ENCODE measurements around the gene KSR2. TPM values are rescaled to one million over a fixed set of nuclear protein-coding genes. Genes with fewer than 3 reads are reported as not detected.

The KSR2 gene
- total and polyA plus RNA-seq, 9 donors, result under 0.01 to 0.14 (median 0.04) TPM; not detected in 3

GRCh38 chr12:117914686-117915085, 54.1 kb downstream of the KSR2 start:
- H3K27ac ChIP-seq (ENCODE audit: low read length), result no peak overlapping the region
- no peaks in the 10 kb centered on the region for H3K36me3 ChIP-seq (ENCODE audit: control insufficient read depth, insufficient read depth, low read length)
- no peaks in the 10 kb centered on the region for H3K4me1 ChIP-seq (ENCODE audit: control insufficient read depth, insufficient read depth, low read length)
- no peak overlapping the region for H3K4me3 ChIP-seq (ENCODE audit: low read length)
- H3K27me3 ChIP-seq (ENCODE audit: control insufficient read depth, insufficient read depth, low read length), result no peaks in the 10 kb centered on the region
- DNase-seq, result no peak
- H3K9me3 ChIP-seq (replicated peaks; ENCODE audit: control insufficient read depth, low read depth, low read length), result no peaks in the 10 kb centered on the region
- WGBS (ENCODE audit: insufficient coverage), result 73% methylated on average over 4 of the region's 4 CpGs

- Histone ChIP-seq H3K4me1 (ENCODE audit: control insufficient read depth, insufficient read depth, low read length) (no peaks in the 10 kb centered on the region), H3K36me3 (ENCODE audit: control insufficient read depth, insufficient read depth, low read length) (no peaks in the 10 kb centered on the region), H3K9me3 (replicated peaks; ENCODE audit: control insufficient read depth, low read depth, low read length) (no peaks in the 10 kb centered on the region), H3K27me3 (ENCODE audit: control insufficient read depth, insufficient read depth, low read length) (no peaks in the 10 kb centered on the region), H3K4me3 (ENCODE audit: low read length) (no peak overlapping the region), H3K27ac (ENCODE audit: low read length) (no peak overlapping the region)
- DNase-seq, result no peak
- WGBS (ENCODE audit: insufficient coverage), result 67% methylated on average over 9 of the region's 9 CpGs
Measured at GRCh38 chr12:117912756-117913155, 56.0 kb downstream of the KSR2 start.

GRCh38 chr12:117908411-117908810, 60.4 kb downstream of the KSR2 start:
- WGBS (ENCODE audit: insufficient coverage), result 91% methylated on average over 3 of the region's 5 CpGs
- no peaks in the 10 kb centered on the region for H3K27me3 ChIP-seq (ENCODE audit: control insufficient read depth, insufficient read depth, low read length)
- no peaks in the 10 kb centered on the region for H3K36me3 ChIP-seq (ENCODE audit: control insufficient read depth, insufficient read depth, low read length)
- no peaks in the 10 kb centered on the region for H3K4me1 ChIP-seq (ENCODE audit: control insufficient read depth, insufficient read depth, low read length)
- H3K4me3 ChIP-seq (ENCODE audit: low read length), result no peak overlapping the region
- no peaks in the 10 kb centered on the region for H3K9me3 ChIP-seq (replicated peaks; ENCODE audit: control insufficient read depth, low read depth, low read length)
- H3K27ac ChIP-seq (ENCODE audit: low read length), result no peak overlapping the region
- no peak for DNase-seq

- no peaks in the 10 kb centered on the region for H3K27me3 ChIP-seq (ENCODE audit: control insufficient read depth, insufficient read depth, low read length)
- no peaks in the 10 kb centered on the region for H3K9me3 ChIP-seq (replicated peaks; ENCODE audit: control insufficient read depth, low read depth, low read length)
- 33% methylated on average over 8 of the region's 11 CpGs for WGBS (ENCODE audit: insufficient coverage)
- DNase-seq, result no peak
- no peaks in the 10 kb centered on the region for H3K36me3 ChIP-seq (ENCODE audit: control insufficient read depth, insufficient read depth, low read length)
- H3K4me1 ChIP-seq (ENCODE audit: control insufficient read depth, insufficient read depth, low read length), result no peaks in the 10 kb centered on the region
- H3K4me3 ChIP-seq (ENCODE audit: low read length), result no peak overlapping the region
- no peak overlapping the region for H3K27ac ChIP-seq (ENCODE audit: low read length)
Measured at GRCh38 chr12:117907108-117907689, 61.6 kb downstream of the KSR2 start.

GRCh38 chr12:117904051-117904450, 64.7 kb downstream of the KSR2 start:
- WGBS (ENCODE audit: insufficient coverage), result 82% methylated on average over 3 of the region's 6 CpGs
- DNase-seq, result no peak

GRCh38 chr12:117903110-117903840, 65.5 kb downstream of the KSR2 start:
- no peaks in the 10 kb centered on the region for H3K36me3 ChIP-seq (ENCODE audit: control insufficient read depth, insufficient read depth, low read length)
- no peak for DNase-seq

More at GRCh38 chr12:117904051-117904450, 64.7 kb downstream of the KSR2 start:
- Histone ChIP-seq H3K4me1 (ENCODE audit: control insufficient read depth, insufficient read depth, low read length) (no peaks in the 10 kb centered on the region), H3K36me3 (ENCODE audit: control insufficient read depth, insufficient read depth, low read length) (no peaks in the 10 kb centered on the region), H3K27me3 (ENCODE audit: control insufficient read depth, insufficient read depth, low read length) (no peaks in the 10 kb centered on the region), H3K9me3 (replicated peaks; ENCODE audit: control insufficient read depth, low read depth, low read length) (no peaks in the 10 kb centered on the region), H3K27ac (ENCODE audit: low read length) (no peak overlapping the region), H3K4me3 (ENCODE audit: low read length) (no peak overlapping the region)

GRCh38 chr12:117901631-117902030, 67.2 kb downstream of the KSR2 start:
- WGBS (ENCODE audit: insufficient coverage), result no CpG with 5 or more reads among the region's 8 CpGs
- H3K36me3 ChIP-seq (ENCODE audit: control insufficient read depth, insufficient read depth, low read length), result no peaks in the 10 kb centered on the region
- no peak overlapping the region for H3K4me3 ChIP-seq (ENCODE audit: low read length)
- H3K9me3 ChIP-seq (replicated peaks; ENCODE audit: control insufficient read depth, low read depth, low read length), result no peaks in the 10 kb centered on the region
- no peak overlapping the region for H3K27ac ChIP-seq (ENCODE audit: low read length)
- DNase-seq, result no peak
- no peaks in the 10 kb centered on the region for H3K27me3 ChIP-seq (ENCODE audit: control insufficient read depth, insufficient read depth, low read length)
- H3K4me1 ChIP-seq (ENCODE audit: control insufficient read depth, insufficient read depth, low read length), result no peaks in the 10 kb centered on the region

More at GRCh38 chr12:117903110-117903840, 65.5 kb downstream of the KSR2 start:
- no peak overlapping the region for H3K4me3 ChIP-seq (ENCODE audit: low read length)
- no peaks in the 10 kb centered on the region for H3K9me3 ChIP-seq (replicated peaks; ENCODE audit: control insufficient read depth, low read depth, low read length)
- H3K27me3 ChIP-seq (ENCODE audit: control insufficient read depth, insufficient read depth, low read length), result no peaks in the 10 kb centered on the region
- H3K27ac ChIP-seq (ENCODE audit: low read length), result no peak overlapping the region
- H3K4me1 ChIP-seq (ENCODE audit: control insufficient read depth, insufficient read depth, low read length), result no peaks in the 10 kb centered on the region
- WGBS (ENCODE audit: insufficient coverage), result no CpG with 5 or more reads among the region's 3 CpGs

GRCh38 chr12:117900561-117900960, 68.2 kb downstream of the KSR2 start:
- H3K36me3 ChIP-seq (ENCODE audit: control insufficient read depth, insufficient read depth, low read length), result no peaks in the 10 kb centered on the region
- no peak for DNase-seq
- no peak overlapping the region for H3K4me3 ChIP-seq (ENCODE audit: low read length)
- WGBS (ENCODE audit: insufficient coverage), result 83% methylated on average over 1 of the region's 4 CpGs
- H3K27me3 ChIP-seq (ENCODE audit: control insufficient read depth, insufficient read depth, low read length), result no peaks in the 10 kb centered on the region
- no peak overlapping the region for H3K27ac ChIP-seq (ENCODE audit: low read length)
- H3K9me3 ChIP-seq (replicated peaks; ENCODE audit: control insufficient read depth, low read depth, low read length), result no peaks in the 10 kb centered on the region
- H3K4me1 ChIP-seq (ENCODE audit: control insufficient read depth, insufficient read depth, low read length), result no peaks in the 10 kb centered on the region

GRCh38 chr12:117897372-117898161, 71.2 kb downstream of the KSR2 start:
- DNase-seq, result no peak
- Histone ChIP-seq H3K27ac (ENCODE audit: low read length) (no peak overlapping the region), H3K36me3 (ENCODE audit: control insufficient read depth, insufficient read depth, low read length) (no peaks in the 10 kb centered on the region), H3K27me3 (ENCODE audit: control insufficient read depth, insufficient read depth, low read length) (no peaks in the 10 kb centered on the region), H3K4me3 (ENCODE audit: low read length) (no peak overlapping the region), H3K9me3 (replicated peaks; ENCODE audit: control insufficient read depth, low read depth, low read length) (no peaks in the 10 kb centered on the region), H3K4me1 (ENCODE audit: control insufficient read depth, insufficient read depth, low read length) (no peaks in the 10 kb centered on the region)
- 61% methylated on average over 3 of the region's 14 CpGs for WGBS (ENCODE audit: insufficient coverage)

- Histone ChIP-seq H3K4me3 (ENCODE audit: low read length) (no peak overlapping the region), H3K36me3 (ENCODE audit: control insufficient read depth, insufficient read depth, low read length) (no peaks in the 10 kb centered on the region), H3K4me1 (ENCODE audit: control insufficient read depth, insufficient read depth, low read length) (no peaks in the 10 kb centered on the region), H3K27me3 (ENCODE audit: control insufficient read depth, insufficient read depth, low read length) (no peaks in the 10 kb centered on the region), H3K9me3 (replicated peaks; ENCODE audit: control insufficient read depth, low read depth, low read length) (no peaks in the 10 kb centered on the region), H3K27ac (ENCODE audit: low read length) (no peak overlapping the region)
- no CpG with 5 or more reads among the region's 1 CpG for WGBS (ENCODE audit: insufficient coverage)
- DNase-seq, result no peak
Measured at GRCh38 chr12:117896009-117896408, 72.8 kb downstream of the KSR2 start.
